CD14-positive monocyte (primary cell): ENCODE data around the gene GNB5. TPM values are rescaled to one million over a fixed set of nuclear protein-coding genes. Genes with fewer than 3 reads are reported as not detected.

Source experiments
- DNase-seq, 3 donors: peaks; one replicate each; pipeline ENCODE4 v3.0.0-alpha.2; 2011 to 2022
- H2AFZ ChIP-seq: 2 replicates; pipeline ENCODE4 v1.6.0; 2012; ENCODE audit warnings: mild to moderate bottlenecking, low read depth, low read length, inconsistent platforms; ENCODE audit not compliant: insufficient read depth, poor library complexity, severe bottlenecking
- H3K27ac ChIP-seq, 2 donors: 1 replicate in 1 of 2; 2 replicates in 1 of 2; pipeline ENCODE4 v1.5.1; 2012 to 2013; ENCODE audit warnings: low read length in 2 of 2, control low read depth in 1 of 2, inconsistent platforms in 1 of 2, low read depth in 1 of 2, mild to moderate bottlenecking in 1 of 2
- H3K27me3 ChIP-seq, 2 donors: one replicate each; pipeline versions ENCODE4 v1.6.0 to v1.6.1; 2011 to 2013; ENCODE audit warnings: low read length in 2 of 2; ENCODE audit not compliant: control insufficient read depth in 2 of 2, insufficient read depth in 2 of 2
- H3K36me3 ChIP-seq, 2 donors: replicated peaks in 1 of 2; 1 replicate in 1 of 2; 2 replicates in 1 of 2; pipeline versions ENCODE4 v1.5.1 to v1.6.1; 2012 to 2013; ENCODE audit warnings: low read length in 2 of 2, control low read depth in 1 of 2, inconsistent platforms in 1 of 2, mild to moderate bottlenecking in 1 of 2; ENCODE audit not compliant: insufficient read depth in 2 of 2, control insufficient read depth in 1 of 2
- H3K4me1 ChIP-seq, 2 donors: 1 replicate in 1 of 2; 2 replicates in 1 of 2; pipeline versions ENCODE4 v1.5.1 to v1.6.1; 2012 to 2013; ENCODE audit warnings: low read length in 2 of 2, control low read depth in 1 of 2, inconsistent platforms in 1 of 2, mild to moderate bottlenecking in 1 of 2, moderate library complexity in 1 of 2; ENCODE audit not compliant: insufficient read depth in 2 of 2, control insufficient read depth in 1 of 2
- H3K4me2 ChIP-seq: replicated peaks from 2 replicates; pipeline ENCODE3; 2012; ENCODE audit warnings: low read length, moderate library complexity, mild to moderate bottlenecking; ENCODE audit not compliant: poor library complexity, severe bottlenecking; ENCODE audit errors: extremely low read depth
- H3K4me3 ChIP-seq, 3 experiments: fragments of 200-600 bp in 1 of 3; sonication (generic) in 1 of 3; replicated peaks in 1 of 3; 1 replicate in 2 of 3; 2 replicates in 1 of 3; pipeline ENCODE4 v1.5.1; 2011 to 2013; ENCODE audit warnings: low read length in 3 of 3, mild to moderate bottlenecking in 3 of 3, control low read depth in 2 of 3, low read depth in 2 of 3, inconsistent platforms in 1 of 3, moderate library complexity in 1 of 3
- H3K79me2 ChIP-seq: 2 replicates; pipeline ENCODE4 v1.6.0; 2012; ENCODE audit warnings: mild to moderate bottlenecking, control low read depth, inconsistent platforms, low read length, moderate library complexity; ENCODE audit not compliant: insufficient read depth
- H3K9ac ChIP-seq: 2 replicates; pipeline ENCODE4 v1.6.0; 2017; ENCODE audit warnings: low read length, mild to moderate bottlenecking; ENCODE audit not compliant: insufficient read depth, poor library complexity, severe bottlenecking
- H3K9me3 ChIP-seq, 2 donors: replicated peaks in 1 of 2; 1 replicate in 1 of 2; 2 replicates in 1 of 2; pipeline versions ENCODE4 v1.5.1 to v1.6.1; 2012 to 2013; ENCODE audit warnings: low read length in 2 of 2, control low read depth in 1 of 2; ENCODE audit not compliant: control insufficient read depth in 1 of 2, insufficient read depth in 1 of 2
- H4K20me1 ChIP-seq: 2 replicates; pipeline ENCODE4 v1.6.0; 2012; ENCODE audit warnings: mild to moderate bottlenecking, low read length, control low read depth, moderate library complexity; ENCODE audit not compliant: insufficient read depth
- H3K27ac Mint-ChIP-seq, 7 donors: one replicate each; pipeline ENCODE4 v1.8.0; 2020; ENCODE audit warnings: mild to moderate bottlenecking in 7 of 7, mixed read lengths in 7 of 7, moderate library complexity in 6 of 7, inconsistent platforms in 2 of 7
- H3K27me3 Mint-ChIP-seq, 3 donors: one replicate each; pipeline ENCODE4 v1.8.0; 2021 to 2022; ENCODE audit warnings: low read depth in 3 of 3, mild to moderate bottlenecking in 3 of 3, mixed read lengths in 3 of 3, moderate library complexity in 3 of 3, inconsistent platforms in 1 of 3
- H3K36me3 Mint-ChIP-seq, 2 donors: one replicate each; pipeline ENCODE4 v1.8.0; 2020; ENCODE audit warnings: mixed read lengths in 2 of 2, inconsistent platforms in 1 of 2, mild to moderate bottlenecking in 1 of 2
- H3K4me1 Mint-ChIP-seq: one replicate; pipeline ENCODE4 v1.8.0; 2020; ENCODE audit warnings: mild to moderate bottlenecking, mixed read lengths
- H3K4me3 Mint-ChIP-seq, 2 donors: one replicate each; pipeline ENCODE4 v1.8.0; 2020; ENCODE audit warnings: mild to moderate bottlenecking in 2 of 2, mixed read lengths in 2 of 2, moderate library complexity in 1 of 2
- H3K9me3 Mint-ChIP-seq, 7 donors: one replicate each; pipeline ENCODE4 v1.8.0; 2020 to 2022; ENCODE audit warnings: mixed read lengths in 7 of 7, mild to moderate bottlenecking in 6 of 7, moderate library complexity in 6 of 7, inconsistent platforms in 2 of 7
- CTCF ChIP-seq: fragments of 200-600 bp; IDR thresholded peaks from one replicate; pipeline ENCODE4 v1.8.0; 2022; ENCODE audit warnings: antibody characterized with exemption, mild to moderate bottlenecking
- WGBS: methylation state at CpG from one replicate; pipeline ENCODE4 v1.1.5; 2013; ENCODE audit warnings: missing lambda C conversion rate; ENCODE audit not compliant: insufficient coverage; 5-methylcytosine and 5-hydroxymethylcytosine counted together
- intact Hi-C, 2 donors: fragments of 100-400 bp; cut with micrococcal nuclease; formaldehyde crosslinking; loops; one replicate each; pipeline versions ENCODE4 v1.15.0 to v1.15.1; 2023
- polyA plus RNA-seq, 3 donors: library from polyadenylated mRNA; depleted of rRNA in 1 of 3; unstranded in 2 of 3; stranded (reverse) in 1 of 3; fragments of 300-500 nt in 2 of 3; fragments of >200 nt in 1 of 3; fragmentation: Illumina TruSeq in 2 of 3; gene quantifications; 1 replicate in 2 of 3; 2 replicates in 1 of 3; pipeline ENCODE4 v1.2.3, GENCODE V29; 2012 to 2021

GNB5 gene
- polyA plus RNA-seq, 3 donors, result 3.1 to 5.4 (median 4.3) TPM

- TF ChIP-seq CTCF, result no peak
- no peak overlapping the region for H3K27ac ChIP-seq
- intact Hi-C loops, result no loop called here
- no peaks in the 10 kb centered on the region for H3K36me3 Mint-ChIP-seq
- no peaks in the 10 kb centered on the region for H3K27me3 ChIP-seq
- H3K27ac Mint-ChIP-seq, result no peak overlapping the region
- no peak overlapping the region for H3K4me3 Mint-ChIP-seq
- no peaks in the 10 kb centered on the region for H4K20me1 ChIP-seq
- no peak overlapping the region for H2AFZ ChIP-seq
- H3K4me2 ChIP-seq, result no peak overlapping the region
- WGBS, result no CpG with 5 or more reads among the region's 3 CpGs
- H3K9ac ChIP-seq, result no peak overlapping the region
- DNase-seq, result no peak
- no peaks in the 10 kb centered on the region for H3K4me1 ChIP-seq
- no peaks in the 10 kb centered on the region for H3K9me3 ChIP-seq
- H3K9me3 Mint-ChIP-seq, result no peaks in the 10 kb centered on the region
- no peaks in the 10 kb centered on the region for H3K4me1 Mint-ChIP-seq
- H3K27me3 Mint-ChIP-seq, result no peaks in the 10 kb centered on the region
- H3K36me3 ChIP-seq, result no peaks in the 10 kb centered on the region
- no peak overlapping the region for H3K4me3 ChIP-seq
- H3K79me2 ChIP-seq, result no peaks in the 10 kb centered on the region
These were observed 5.7 kb upstream of the GNB5 start for GRCh38 chr15:52196891-52197290.

DNA sequence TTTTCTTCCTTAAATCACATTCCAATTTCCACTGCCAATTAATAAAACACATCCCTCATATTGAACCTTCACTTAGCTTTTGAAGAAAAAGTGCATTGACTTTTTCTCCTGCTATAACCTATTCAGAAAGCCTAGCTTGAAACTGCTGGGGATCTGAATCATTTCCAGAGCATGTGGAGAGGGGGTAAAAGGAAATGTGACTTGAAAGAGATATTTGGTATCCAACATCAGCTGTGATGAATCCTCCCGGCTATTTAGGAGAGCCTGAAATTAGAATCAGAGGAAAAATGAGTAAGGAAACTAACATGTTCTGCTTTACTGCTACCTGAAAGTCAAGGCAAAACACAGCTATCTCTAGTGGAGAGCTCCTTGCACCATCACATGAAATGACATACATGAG, 2.6 kb upstream of the GNB5 start:
- Histone ChIP-seq H4K20me1 (no peaks in the 10 kb centered on the region), H2AFZ (no peak overlapping the region), H3K27me3 (no peaks in the 10 kb centered on the region), H3K79me2 (no peaks in the 10 kb centered on the region), H3K27ac (no peak overlapping the region), H3K36me3 (no peaks in the 10 kb centered on the region), H3K9ac (no peak overlapping the region), H3K4me2 (no peak overlapping the region), H3K9me3 (no peaks in the 10 kb centered on the region), H3K4me1 (no peaks in the 10 kb centered on the region), H3K4me3 (no peak overlapping the region)
- no peaks in the 10 kb centered on the region for H3K4me1 Mint-ChIP-seq
- no CpG with 5 or more reads among the region's 1 CpG for WGBS
- TF ChIP-seq CTCF, result no peak
- DNase-seq, result no peak
- no peak overlapping the region for H3K4me3 Mint-ChIP-seq
- H3K27ac Mint-ChIP-seq, result no peak overlapping the region
- H3K9me3 Mint-ChIP-seq, result no peaks in the 10 kb centered on the region
- no peaks in the 10 kb centered on the region for H3K36me3 Mint-ChIP-seq
- intact Hi-C loops, result no loop called here
- H3K27me3 Mint-ChIP-seq, result peaks cover 0 to 3% (median 2%) of the 10 kb centered on the region in 3 donors
